GM21529 (cell line): ENCODE measurements around the gene SEMA5B.

Experiments
- ATAC-seq: cut with Tn5 transposase; IDR thresholded peaks from one replicate; pipeline ENCODE4 v1.9.1; 2021; ENCODE audit not compliant: unreplicated experiment

The SEMA5B gene

GRCh38 chr3:122912772-122913538, 114.6 kb downstream of the SEMA5B start:
- ATAC-seq, result no peak

GRCh38 chr3:122911901-122912300, 115.7 kb downstream of the SEMA5B start:
- ATAC-seq, result no peak

- ATAC-seq, result no peak
Observed at GRCh38 chr3:122908251-122908650, 119.3 kb downstream of the SEMA5B start.

GRCh38 chr3:122907471-122907870, 120.1 kb downstream of the SEMA5B start:
- ATAC-seq, result no peak

GRCh38 chr3:122903171-122903570, 124.4 kb downstream of the SEMA5B start:
- no peak for ATAC-seq

GRCh38 chr3:122902326-122902725, 125.2 kb downstream of the SEMA5B start:
- ATAC-seq, result no peak

GRCh38 chr3:122898298-122898697, 129.3 kb downstream of the SEMA5B start:
- no peak for ATAC-seq

GRCh38 chr3:122893754-122894668, 133.6 kb downstream of the SEMA5B start:
- no peak for ATAC-seq

- peak; percentile 66 for ATAC-seq
Observed at GRCh38 chr3:122893282-122893681, 134.3 kb downstream of the SEMA5B start.

GRCh38 chr3:122892118-122892960, 135.2 kb downstream of the SEMA5B start:
- no peak for ATAC-seq

- ATAC-seq, result no peak
Observed at GRCh38 chr3:122890720-122891220, 136.8 kb downstream of the SEMA5B start.

- no peak for ATAC-seq
Observed at GRCh38 chr3:122890077-122890719, 137.4 kb downstream of the SEMA5B start.

- ATAC-seq, result no peak
Observed at GRCh38 chr3:122886946-122887345, 140.6 kb downstream of the SEMA5B start.

GRCh38 chr3:122886251-122886650, 141.3 kb downstream of the SEMA5B start:
- no peak for ATAC-seq

- ATAC-seq, result no peak
Observed at GRCh38 chr3:122882361-122882947, 145.1 kb downstream of the SEMA5B start.

GRCh38 chr3:122880624-122881023, 146.9 kb downstream of the SEMA5B start:
- ATAC-seq, result no peak

GRCh38 chr3:122880173-122880572, 147.4 kb downstream of the SEMA5B start:
- ATAC-seq, result no peak

- ATAC-seq, result no peak
Observed at GRCh38 chr3:122875547-122876127, 151.9 kb downstream of the SEMA5B start.

- ATAC-seq, result no peak
Observed at GRCh38 chr3:122873741-122874515, 153.6 kb downstream of the SEMA5B start.
